Astrocyte (in vitro differentiated cells and primary cell): ENCODE results near the gene HSD3B1.

Experiments
- CTCF ChIP-seq: IDR thresholded peaks from 2 replicates; pipeline ENCODE4 v1.5.1; 2011; ENCODE audit warnings: low read depth, mild to moderate bottlenecking, inconsistent platforms, low read length, moderate library complexity; ENCODE audit not compliant: insufficient read depth
- EZH2 ChIP-seq: IDR thresholded peaks from 2 replicates; pipeline ENCODE4 v1.6.1; 2012; ENCODE audit warnings: mild to moderate bottlenecking, low read length, inconsistent platforms; ENCODE audit not compliant: insufficient read depth

GRCh38 chr1:119463569-119463968 is 43.4 kb upstream of the HSD3B1 start:
- TF ChIP-seq CTCF (no peak), EZH2 (no peak)
